HG02840 (cell line): ENCODE results near the gene ADRB2.
A peak's percentile ranks its signal among the peaks of the same experiment; 100 is the strongest.
"Not testable (repeated sequence)": the region's sequence is repeated elsewhere in the genome, so short reads cannot be mapped to it uniquely, and the experiment has no call there.

Experiments
- ATAC-seq: cut with Tn5 transposase; IDR thresholded peaks from one replicate; pipeline ENCODE4 v1.9.1; 2021; ENCODE audit warnings: mild to moderate bottlenecking, moderate library complexity, moderate number of reproducible peaks; ENCODE audit not compliant: unreplicated experiment, low FRiP score

The ADRB2 gene

GRCh38 chr5:148826053-148826738 lies at the start of gene ADRB2:
ADRB2 (plus strand) TSS chr5:148826611; CDS start chr5:148826832, 221 bp downstream.
- ATAC-seq, result peak; percentile 98

- no peak for ATAC-seq
Observed at GRCh38 chr5:148776780-148777179, 49.6 kb upstream of the ADRB2 start.

GRCh38 chr5:148778882-148779281 lies 47.5 kb upstream of the ADRB2 start:
- ATAC-seq, result no peak

- no peak for ATAC-seq
Observed at GRCh38 chr5:148780711-148781110, 45.7 kb upstream of the ADRB2 start.

GRCh38 chr5:148781766-148782165 lies 44.6 kb upstream of the ADRB2 start:
- no peak for ATAC-seq

GRCh38 chr5:148785223-148785622 lies 41.2 kb upstream of the ADRB2 start:
- ATAC-seq, result no peak

GRCh38 chr5:148786456-148786855 lies 40.0 kb upstream of the ADRB2 start:
- ATAC-seq, result no peak

GRCh38 chr5:148788636-148789035 lies 37.8 kb upstream of the ADRB2 start:
- ATAC-seq, result no peak

GRCh38 chr5:148790545-148791333 lies 35.7 kb upstream of the ADRB2 start:
- peak; percentile 27 for ATAC-seq

GRCh38 chr5:148791334-148791667 lies 35.1 kb upstream of the ADRB2 start:
- ATAC-seq, result peak; percentile 96

GRCh38 chr5:148791696-148792095 lies 34.7 kb upstream of the ADRB2 start:
- no peak for ATAC-seq

- no peak for ATAC-seq
Observed at GRCh38 chr5:148792744-148793143, 33.7 kb upstream of the ADRB2 start.

GRCh38 chr5:148793261-148793660 lies 33.1 kb upstream of the ADRB2 start:
- ATAC-seq, result no peak

GRCh38 chr5:148794275-148794674 lies 32.1 kb upstream of the ADRB2 start:
- ATAC-seq, result no peak

GRCh38 chr5:148794729-148795561 lies 31.5 kb upstream of the ADRB2 start:
- ATAC-seq, result no peak

GRCh38 chr5:148796936-148797335 lies 29.5 kb upstream of the ADRB2 start:
- no peak for ATAC-seq

- no peak for ATAC-seq
Observed at GRCh38 chr5:148798786-148799185, 27.6 kb upstream of the ADRB2 start.

- ATAC-seq, result no peak
Observed at GRCh38 chr5:148799737-148800527, 26.5 kb upstream of the ADRB2 start.

GRCh38 chr5:148801682-148802276 lies 24.6 kb upstream of the ADRB2 start:
- ATAC-seq, result no peak

- ATAC-seq, result not testable (repeated sequence)
Observed at GRCh38 chr5:148803451-148803850, 23.0 kb upstream of the ADRB2 start.
